Astrocyte (in vitro differentiated cells and primary cell): ENCODE measurements around the gene IL25. TPM values are rescaled to one million over a fixed set of nuclear protein-coding genes. Genes with fewer than 3 reads are reported as not detected.

ENCODE experiments used
- DNase-seq: peaks from one replicate; pipeline ENCODE4 v3.0.0-alpha.2; 2010; ENCODE audit warnings: low read depth
- FAIRE-seq: peaks from 2 replicates; lab custom pipeline; 2011; peaks lifted over from hg19 to GRCh38; lab: Jason Lieb, UNC
- H2AFZ ChIP-seq: 2 replicates; pipeline ENCODE4 v1.6.0; 2012; ENCODE audit warnings: low read depth, low read length, inconsistent platforms
- H3K27ac ChIP-seq: 2 replicates; pipeline ENCODE4 v1.5.1; 2011; ENCODE audit warnings: low read depth, low read length, inconsistent platforms
- H3K27me3 ChIP-seq: 2 replicates; pipeline ENCODE4 v1.6.0; 2011; ENCODE audit warnings: low read length, inconsistent platforms; ENCODE audit not compliant: insufficient read depth
- H3K36me3 ChIP-seq: 2 replicates; pipeline ENCODE4 v1.5.1; 2011; ENCODE audit warnings: low read length, inconsistent platforms; ENCODE audit not compliant: insufficient read depth
- H3K4me1 ChIP-seq: 2 replicates; pipeline ENCODE4 v1.5.1; 2011; ENCODE audit warnings: low read length, inconsistent platforms; ENCODE audit not compliant: insufficient read depth
- H3K4me2 ChIP-seq: 2 replicates; pipeline ENCODE4 v1.6.0; 2012; ENCODE audit warnings: low read length, inconsistent platforms
- H3K4me3 ChIP-seq: 2 replicates; pipeline ENCODE4 v1.5.1; 2011; ENCODE audit warnings: low read depth, mild to moderate bottlenecking, low read length, inconsistent platforms; ENCODE audit not compliant: insufficient read depth
- H3K79me2 ChIP-seq: 2 replicates; pipeline ENCODE4 v1.6.0; 2012; ENCODE audit warnings: mild to moderate bottlenecking, low read length, inconsistent platforms; ENCODE audit not compliant: insufficient read depth
- H3K9ac ChIP-seq: 2 replicates; pipeline ENCODE4 v1.6.0; 2012; ENCODE audit warnings: mild to moderate bottlenecking, low read length, inconsistent platforms
- H3K9me3 ChIP-seq: 2 replicates; pipeline ENCODE4 v1.5.1; 2012; ENCODE audit warnings: low read depth, mild to moderate bottlenecking, low read length, inconsistent platforms; ENCODE audit not compliant: insufficient read depth
- H4K20me1 ChIP-seq: 2 replicates; pipeline ENCODE4 v1.6.0; 2012; ENCODE audit warnings: low read length, inconsistent platforms; ENCODE audit not compliant: insufficient read depth
- H3K27ac Mint-ChIP-seq: one replicate; pipeline ENCODE4 v1.8.0; 2021; ENCODE audit warnings: mild to moderate bottlenecking, mixed read lengths; ENCODE audit not compliant: unreplicated experiment
- H3K27me3 Mint-ChIP-seq: one replicate; pipeline ENCODE4 v1.8.0; 2021; ENCODE audit warnings: low read depth, mixed read lengths; ENCODE audit not compliant: unreplicated experiment
- H3K36me3 Mint-ChIP-seq: one replicate; pipeline ENCODE4 v1.8.0; 2021; ENCODE audit warnings: low read depth, mixed read lengths; ENCODE audit not compliant: unreplicated experiment
- H3K4me1 Mint-ChIP-seq: one replicate; pipeline ENCODE4 v1.8.0; 2021; ENCODE audit warnings: low read depth, mixed read lengths; ENCODE audit not compliant: unreplicated experiment
- H3K4me3 Mint-ChIP-seq: one replicate; pipeline ENCODE4 v1.8.0; 2021; ENCODE audit warnings: mild to moderate bottlenecking, moderate library complexity, mixed read lengths; ENCODE audit not compliant: unreplicated experiment
- H3K9me3 Mint-ChIP-seq: one replicate; pipeline ENCODE4 v1.8.0; 2021; ENCODE audit warnings: mild to moderate bottlenecking, mixed read lengths; ENCODE audit not compliant: unreplicated experiment
- EZH2 ChIP-seq: IDR thresholded peaks from 2 replicates; pipeline ENCODE4 v1.6.1; 2012; ENCODE audit warnings: mild to moderate bottlenecking, low read length, inconsistent platforms; ENCODE audit not compliant: insufficient read depth
- total RNA-seq: library from RNA; stranded (reverse); gene quantifications from 2 replicates; pipeline ENCODE4 v1.2.1, GENCODE V29; 2021
- TF ChIP-seq, protein P1 (sequence below): IDR thresholded peaks from 2 replicates; pipeline ENCODE4 v1.5.1; 2011; ENCODE audit warnings: low read depth, mild to moderate bottlenecking, inconsistent platforms, low read length, moderate library complexity; ENCODE audit not compliant: insufficient read depth

The IL25 gene
- total RNA-seq, 1 donor from 2014 or later: not detected

DNA sequence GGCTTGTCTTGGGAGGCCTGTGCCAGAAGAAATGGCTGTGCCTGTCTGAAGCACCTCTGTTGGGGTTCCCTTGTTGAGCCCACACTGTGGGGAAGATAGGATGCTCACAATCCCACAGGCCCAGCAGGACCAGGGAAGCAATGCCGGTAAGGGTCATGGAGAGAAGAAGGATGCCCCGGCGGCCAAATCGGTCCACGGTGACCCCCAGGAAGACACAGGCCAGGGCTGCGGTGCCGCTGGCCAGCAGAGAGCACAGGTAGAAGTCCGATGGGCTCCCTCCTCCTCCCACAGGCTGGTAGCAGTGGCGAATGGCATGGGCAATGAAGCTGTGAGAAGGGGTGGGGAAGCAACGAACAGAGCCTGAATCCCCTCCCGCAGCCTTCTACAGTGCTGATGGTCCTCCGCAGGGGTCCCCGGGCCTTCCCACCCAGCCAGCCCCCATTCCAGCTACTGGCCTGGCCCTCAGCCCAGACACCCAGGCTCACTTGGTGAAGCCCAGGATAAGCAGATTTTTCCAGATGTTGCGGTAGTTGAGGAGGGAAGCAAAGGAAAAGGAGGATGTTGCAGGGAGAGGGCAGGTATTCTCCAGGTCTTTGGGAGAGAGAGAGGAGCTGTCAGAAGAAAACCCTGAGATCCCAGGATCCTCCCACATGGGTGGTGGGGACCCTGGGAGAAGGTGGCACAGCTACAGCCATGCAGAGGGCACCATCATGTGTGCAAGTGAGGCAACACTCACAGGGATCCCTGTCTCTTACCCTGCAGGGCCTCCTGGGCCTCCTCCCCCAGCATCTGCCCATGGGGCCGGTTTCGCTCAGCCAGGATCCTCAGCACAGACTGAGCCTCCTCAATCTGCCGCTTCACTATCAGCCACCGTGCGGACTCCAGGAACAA is 25.0 kb upstream of the IL25 start:
- no peak overlapping the region for H3K4me2 ChIP-seq
- H3K4me3 ChIP-seq: no peak overlapping the region
- no peaks in the 10 kb centered on the region for H3K79me2 ChIP-seq
- H3K4me1 ChIP-seq: no peaks in the 10 kb centered on the region
- no peak overlapping the region for H3K27ac ChIP-seq
- no peak overlapping the region for H2AFZ ChIP-seq
- H3K36me3 ChIP-seq: no peaks in the 10 kb centered on the region
- no peaks in the 10 kb centered on the region for H3K27me3 ChIP-seq
- Mint-ChIP-seq H3K27ac (peak overlapping the region; percentile 69), H3K4me3 (no peak overlapping the region), H3K4me1 (no peaks in the 10 kb centered on the region), H3K9me3 (peaks cover 2% of the 10 kb centered on the region), H3K36me3 (peaks cover 21% of the 10 kb centered on the region), H3K27me3 (peaks cover 7% of the 10 kb centered on the region)
- no peak for DNase-seq
- H3K9me3 ChIP-seq: no peaks in the 10 kb centered on the region
- FAIRE-seq: no peak
- peaks cover 5% of the 10 kb centered on the region for H4K20me1 ChIP-seq
- TF ChIP-seq, protein P1, sequence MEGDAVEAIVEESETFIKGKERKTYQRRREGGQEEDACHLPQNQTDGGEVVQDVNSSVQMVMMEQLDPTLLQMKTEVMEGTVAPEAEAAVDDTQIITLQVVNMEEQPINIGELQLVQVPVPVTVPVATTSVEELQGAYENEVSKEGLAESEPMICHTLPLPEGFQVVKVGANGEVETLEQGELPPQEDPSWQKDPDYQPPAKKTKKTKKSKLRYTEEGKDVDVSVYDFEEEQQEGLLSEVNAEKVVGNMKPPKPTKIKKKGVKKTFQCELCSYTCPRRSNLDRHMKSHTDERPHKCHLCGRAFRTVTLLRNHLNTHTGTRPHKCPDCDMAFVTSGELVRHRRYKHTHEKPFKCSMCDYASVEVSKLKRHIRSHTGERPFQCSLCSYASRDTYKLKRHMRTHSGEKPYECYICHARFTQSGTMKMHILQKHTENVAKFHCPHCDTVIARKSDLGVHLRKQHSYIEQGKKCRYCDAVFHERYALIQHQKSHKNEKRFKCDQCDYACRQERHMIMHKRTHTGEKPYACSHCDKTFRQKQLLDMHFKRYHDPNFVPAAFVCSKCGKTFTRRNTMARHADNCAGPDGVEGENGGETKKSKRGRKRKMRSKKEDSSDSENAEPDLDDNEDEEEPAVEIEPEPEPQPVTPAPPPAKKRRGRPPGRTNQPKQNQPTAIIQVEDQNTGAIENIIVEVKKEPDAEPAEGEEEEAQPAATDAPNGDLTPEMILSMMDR: no peak
- no peak for TF ChIP-seq EZH2
- no peak overlapping the region for H3K9ac ChIP-seq

GRCh38 chr14:23348297-23348655 is 24.3 kb upstream of the IL25 start:
- H3K9ac ChIP-seq: no peak overlapping the region
- Mint-ChIP-seq H3K9me3 (peaks cover 4% of the 10 kb centered on the region), H3K27me3 (peaks cover 7% of the 10 kb centered on the region), H3K4me3 (no peak overlapping the region), H3K27ac (no peak overlapping the region), H3K4me1 (peaks cover 2% of the 10 kb centered on the region), H3K36me3 (peaks cover 21% of the 10 kb centered on the region)
- FAIRE-seq (no peak), DNase-seq (no peak)
- no peaks in the 10 kb centered on the region for H3K4me1 ChIP-seq
- H3K36me3 ChIP-seq: no peaks in the 10 kb centered on the region
- no peak overlapping the region for H3K4me2 ChIP-seq
- no peaks in the 10 kb centered on the region for H3K9me3 ChIP-seq
- H2AFZ ChIP-seq: no peak overlapping the region
- H4K20me1 ChIP-seq: peaks cover 5% of the 10 kb centered on the region
- TF ChIP-seq, protein P1: no peak
- no peak for TF ChIP-seq EZH2
- H3K79me2 ChIP-seq: no peaks in the 10 kb centered on the region
- H3K27ac ChIP-seq: no peak overlapping the region
- no peak overlapping the region for H3K4me3 ChIP-seq
- no peaks in the 10 kb centered on the region for H3K27me3 ChIP-seq

DNA sequence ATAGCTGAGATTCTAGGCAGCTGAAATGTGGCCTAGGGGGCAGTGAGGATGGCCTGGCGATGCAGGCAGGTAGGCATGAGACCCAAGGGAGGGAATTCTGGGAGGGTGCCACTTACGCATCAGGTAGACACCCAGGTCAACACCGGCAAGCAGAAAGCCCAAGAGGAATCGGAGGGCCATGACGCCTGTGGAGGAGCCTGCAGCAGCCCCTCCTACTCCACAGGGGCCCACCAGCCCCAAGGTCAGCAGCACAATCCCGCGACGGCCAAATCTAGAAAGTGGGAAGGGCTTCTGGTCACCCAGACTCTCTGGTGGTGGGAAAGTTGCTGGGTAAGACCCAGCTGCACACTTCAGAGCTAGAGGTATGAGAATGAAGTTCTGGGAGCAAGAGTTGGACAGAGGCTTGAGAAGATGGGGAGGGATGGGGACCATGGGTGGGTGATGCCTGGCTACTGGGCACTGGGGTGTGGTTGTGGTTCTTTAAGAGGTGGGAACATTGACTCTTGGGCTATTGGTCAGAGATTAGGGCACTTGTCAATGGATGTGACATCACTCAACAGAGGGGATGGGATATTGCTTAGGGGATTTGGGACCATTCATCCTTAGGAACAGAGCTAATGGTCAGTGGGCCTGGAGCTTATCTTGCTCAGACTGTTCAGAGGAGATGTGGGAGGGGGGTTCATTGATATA is 23.3 kb upstream of the IL25 start:
- peaks cover 5% of the 10 kb centered on the region for H4K20me1 ChIP-seq
- FAIRE-seq: no peak
- H3K4me2 ChIP-seq: no peak overlapping the region
- Mint-ChIP-seq H3K4me1 (peaks cover 2% of the 10 kb centered on the region), H3K36me3 (peaks cover 21% of the 10 kb centered on the region), H3K4me3 (no peak overlapping the region), H3K27me3 (peaks cover 14% of the 10 kb centered on the region), H3K9me3 (peaks cover 5% of the 10 kb centered on the region), H3K27ac (no peak overlapping the region)
- H3K4me3 ChIP-seq: no peak overlapping the region
- H2AFZ ChIP-seq: no peak overlapping the region
- H3K9me3 ChIP-seq: no peaks in the 10 kb centered on the region
- H3K27me3 ChIP-seq: no peaks in the 10 kb centered on the region
- no peak overlapping the region for H3K9ac ChIP-seq
- no peak overlapping the region for H3K27ac ChIP-seq
- no peaks in the 10 kb centered on the region for H3K36me3 ChIP-seq
- DNase-seq: no peak
- no peaks in the 10 kb centered on the region for H3K79me2 ChIP-seq
- TF ChIP-seq, protein P1: no peak
- TF ChIP-seq EZH2: no peak
- H3K4me1 ChIP-seq: no peaks in the 10 kb centered on the region
